Measurements from ENCODE around the gene GTF2H4.
"Not testable (repeated sequence)": the region's sequence is repeated elsewhere in the genome, so short reads cannot be mapped to it uniquely, and the experiment has no call there.

GTF2H4 gene

DNA sequence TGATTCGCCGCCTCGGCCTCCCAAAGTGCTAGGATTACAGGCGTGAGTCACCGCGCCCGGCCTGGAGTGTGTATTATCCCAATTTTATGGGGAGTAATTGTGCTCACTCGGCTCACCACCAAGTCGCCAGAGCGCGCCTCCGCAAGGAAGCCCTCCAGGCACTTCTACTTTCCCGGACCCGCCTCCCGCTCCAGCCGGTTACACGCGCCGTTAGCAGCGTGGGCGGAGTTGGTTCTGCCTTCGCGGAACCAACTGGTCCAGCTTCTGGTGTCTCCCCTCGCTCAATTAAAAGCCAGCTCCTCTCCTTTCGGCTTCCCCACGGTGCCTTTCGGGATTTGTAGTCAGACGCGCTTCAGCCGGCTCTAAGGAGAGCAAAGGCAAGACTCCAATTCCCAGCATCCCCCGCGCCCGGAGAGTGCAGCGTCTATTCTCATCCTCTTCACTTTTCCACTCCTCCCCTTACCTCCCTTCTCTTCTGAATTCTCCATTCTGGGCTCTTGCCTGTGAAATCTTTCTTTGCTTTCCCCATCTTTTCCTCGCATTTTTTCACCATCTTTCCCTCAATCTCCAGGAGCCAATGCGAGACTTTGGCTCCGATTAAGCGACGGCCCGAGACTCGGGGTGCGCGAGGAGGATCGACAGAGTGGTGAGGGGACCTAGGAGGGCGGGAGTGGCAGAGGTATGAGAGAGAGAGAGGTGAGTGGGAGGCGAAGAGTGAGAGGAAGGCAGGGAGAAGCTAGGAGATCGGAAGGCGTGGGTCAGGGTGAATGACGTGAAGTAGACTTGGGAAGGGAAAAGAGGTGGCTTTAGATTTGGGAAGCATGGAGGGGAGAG, at the start of gene GTF2H4:
Gene GTF2H4 (plus strand): TSS at position 450 of the 834 bp plus-strand sequence.
- peak; percentile 91 for DNase-seq (ENCODE audit: low spot score)

DNA sequence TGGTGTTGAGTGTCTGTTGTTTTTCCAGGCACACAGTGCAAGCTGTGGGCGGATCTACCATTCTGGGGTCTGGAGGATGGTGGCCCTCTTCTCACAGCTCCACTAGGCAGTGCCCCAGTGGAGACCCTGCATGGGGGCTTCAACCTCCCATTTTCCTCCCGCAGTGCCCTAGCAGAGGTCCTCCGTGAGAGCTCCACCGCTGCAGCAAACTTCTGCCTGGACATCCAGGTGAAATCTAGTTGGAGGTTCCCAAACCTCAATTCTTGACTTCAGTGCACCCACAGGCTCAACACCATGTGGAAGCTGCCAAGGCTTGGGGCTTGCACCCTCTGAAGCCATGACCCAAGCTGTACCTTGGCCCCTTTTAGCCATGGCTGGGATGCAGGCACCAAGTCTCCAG, 48.3 kb upstream of the GTF2H4 start:
- not testable (repeated sequence) for DNase-seq (ENCODE audit: low spot score)

DNA sequence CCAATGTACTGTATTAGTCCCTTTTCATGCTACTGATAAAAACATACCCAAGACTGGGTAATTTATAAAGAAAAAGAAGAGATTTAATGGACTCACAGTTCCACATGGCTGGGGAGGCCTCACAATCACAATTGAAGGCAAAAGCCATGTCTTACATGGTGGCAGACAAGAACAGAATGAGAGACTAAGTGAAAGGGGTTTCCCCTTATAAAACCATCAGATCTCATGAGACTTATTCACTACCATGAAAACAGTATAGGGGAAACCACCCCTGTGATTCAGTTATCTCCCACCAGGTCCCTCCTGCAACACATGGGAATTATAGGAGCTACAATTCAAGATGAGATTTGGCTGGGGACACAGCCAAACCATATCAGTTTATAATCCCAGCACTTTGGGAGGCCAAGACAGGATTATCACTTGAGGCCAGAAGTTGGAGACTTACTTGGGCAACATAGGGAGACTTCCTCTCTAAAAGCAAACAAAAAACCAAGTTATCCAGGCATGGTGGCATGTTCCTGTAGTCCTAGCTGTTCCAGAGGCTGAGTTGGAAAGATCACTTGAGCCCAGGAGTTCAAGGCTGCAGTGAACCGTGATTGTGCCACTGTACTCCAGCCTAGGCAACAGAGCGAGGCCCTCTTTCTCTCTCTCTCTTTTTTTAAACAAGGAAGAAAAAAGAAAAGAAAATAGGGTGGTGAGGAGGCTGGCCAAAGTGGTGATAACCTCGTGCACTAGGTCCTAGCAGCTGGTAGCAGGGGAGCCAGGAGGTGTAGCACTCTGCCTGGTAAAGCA, 46.6 kb upstream of the GTF2H4 start:
- no peak for DNase-seq (ENCODE audit: low spot score)

DNA sequence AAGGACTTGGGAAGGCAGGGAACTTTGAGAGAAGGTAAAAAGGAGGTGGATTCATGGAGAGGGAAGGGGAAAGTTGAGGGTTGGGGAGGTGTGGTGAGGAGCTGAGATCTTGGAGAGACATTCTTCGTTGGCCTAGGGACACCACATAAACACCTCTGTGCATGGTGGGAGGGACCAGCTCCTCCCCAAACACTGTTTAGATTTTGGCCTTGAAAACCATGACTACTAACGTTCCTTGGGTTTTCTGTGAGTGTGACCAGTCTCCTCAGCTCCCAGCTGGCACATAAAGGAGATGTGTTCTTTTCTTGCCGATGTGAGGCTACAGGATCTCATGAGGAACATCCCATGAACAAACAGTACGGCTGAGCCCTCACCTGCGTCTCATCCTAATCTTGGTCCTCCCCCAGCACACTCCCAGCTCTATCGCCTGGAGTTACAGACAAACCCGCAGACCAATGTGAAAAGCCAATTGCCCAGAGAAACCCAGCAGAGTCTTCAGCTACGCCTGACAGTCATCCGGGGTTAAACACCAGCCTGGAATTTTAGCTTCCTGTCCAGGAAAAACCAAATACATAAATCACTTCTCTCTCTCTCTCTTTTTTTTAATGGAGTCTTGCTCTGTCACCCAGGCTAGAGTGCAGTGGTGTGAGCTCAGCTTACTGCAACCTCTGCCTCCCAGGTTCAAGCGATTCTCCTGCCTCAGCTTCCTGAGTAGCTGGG, 45.7 kb upstream of the GTF2H4 start:
- no peak for DNase-seq (ENCODE audit: low spot score)

DNA sequence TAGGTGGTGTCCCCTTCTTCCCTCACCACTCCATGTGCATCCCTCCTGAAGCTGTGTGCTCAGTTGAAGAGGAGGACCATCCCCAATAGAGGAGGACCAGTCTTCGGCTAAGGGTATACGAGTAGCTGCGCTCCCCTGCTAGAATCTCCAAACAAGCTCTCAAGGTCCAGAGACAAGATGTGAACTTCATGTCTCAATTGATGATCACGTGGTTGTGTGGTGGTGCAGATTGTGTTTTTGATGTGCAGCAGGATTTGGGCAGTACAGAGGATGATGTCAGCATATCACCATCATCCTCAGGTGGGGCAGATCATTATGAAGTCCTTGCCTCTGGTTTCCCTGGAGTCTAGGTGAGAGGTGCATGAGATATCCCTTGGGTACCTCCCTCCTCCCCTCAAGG, 43.7 kb upstream of the GTF2H4 start:
- no peak for DNase-seq (ENCODE audit: low spot score)

DNA sequence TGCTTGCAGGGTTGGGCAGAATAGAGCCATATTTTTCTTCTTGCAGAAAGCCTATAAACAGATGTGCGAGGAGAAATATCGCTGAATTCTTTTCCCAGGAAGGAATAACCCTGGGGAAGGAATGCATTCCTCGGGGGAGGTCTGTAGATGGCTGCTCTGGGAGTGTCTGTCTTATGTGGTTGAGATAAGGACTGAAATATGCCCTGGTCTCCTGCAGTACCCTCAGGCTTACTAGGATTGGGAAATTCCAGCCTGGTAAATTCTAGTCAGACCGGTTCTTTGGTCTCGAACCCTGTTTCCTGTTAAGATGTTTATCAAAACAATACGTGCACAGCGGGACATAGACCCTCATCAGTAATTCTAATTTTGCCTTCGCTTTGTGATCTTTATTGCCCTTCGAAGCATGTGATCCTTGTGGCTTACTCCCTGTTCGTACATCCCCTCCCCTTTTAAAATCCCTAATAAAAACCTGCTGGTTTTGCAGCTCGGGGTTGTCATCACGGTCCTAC, 38.7 kb upstream of the GTF2H4 start:
- not testable (repeated sequence) for DNase-seq (ENCODE audit: low spot score)

DNA sequence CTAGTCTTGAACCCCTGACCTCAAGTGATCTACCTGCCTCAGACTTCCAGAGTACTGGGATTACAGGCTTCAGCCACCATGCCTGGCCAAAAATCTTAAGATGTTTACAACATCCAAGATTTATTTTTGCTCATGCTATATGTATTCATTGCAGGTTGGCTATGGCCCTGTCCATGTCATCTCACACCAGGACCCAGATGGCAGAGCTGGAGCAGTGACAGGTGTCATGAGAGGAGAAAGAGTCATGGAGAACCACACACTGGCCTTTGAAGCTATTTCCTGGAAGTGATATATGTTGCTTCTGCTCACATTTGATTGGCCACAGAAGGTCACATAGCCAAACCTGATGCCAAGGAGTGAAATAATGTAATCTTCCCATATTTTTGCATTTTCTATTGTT, 37.5 kb upstream of the GTF2H4 start:
- DNase-seq (ENCODE audit: low spot score), result no peak

DNA sequence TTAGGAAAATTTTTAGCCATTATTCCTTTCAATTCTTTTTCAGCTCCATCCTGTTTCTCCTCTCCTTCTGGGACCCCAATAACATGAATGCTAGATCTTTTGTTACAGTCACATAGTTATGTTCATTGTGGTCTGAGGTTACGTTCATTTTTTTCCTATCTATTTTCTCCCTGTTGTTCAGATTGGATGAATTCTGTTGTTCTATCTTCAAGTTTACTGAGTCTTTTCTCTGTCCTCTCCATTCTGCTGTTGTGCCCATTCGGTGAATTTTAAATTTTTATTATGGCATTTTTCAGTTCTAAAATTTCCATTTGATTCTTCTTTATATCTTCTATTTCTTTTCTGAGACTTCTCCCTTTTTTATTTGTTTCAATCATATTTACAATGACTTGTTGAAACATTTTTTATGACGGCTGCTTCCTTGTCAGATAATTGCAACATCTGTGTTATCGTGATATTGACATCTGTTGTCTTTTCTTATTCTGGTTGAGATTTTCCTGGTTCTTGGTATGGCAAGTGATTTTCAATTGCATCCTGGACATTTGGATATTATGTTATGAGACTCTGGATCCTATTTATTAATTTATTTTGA, 36.3 kb upstream of the GTF2H4 start:
- DNase-seq (ENCODE audit: low spot score), result no peak

DNA sequence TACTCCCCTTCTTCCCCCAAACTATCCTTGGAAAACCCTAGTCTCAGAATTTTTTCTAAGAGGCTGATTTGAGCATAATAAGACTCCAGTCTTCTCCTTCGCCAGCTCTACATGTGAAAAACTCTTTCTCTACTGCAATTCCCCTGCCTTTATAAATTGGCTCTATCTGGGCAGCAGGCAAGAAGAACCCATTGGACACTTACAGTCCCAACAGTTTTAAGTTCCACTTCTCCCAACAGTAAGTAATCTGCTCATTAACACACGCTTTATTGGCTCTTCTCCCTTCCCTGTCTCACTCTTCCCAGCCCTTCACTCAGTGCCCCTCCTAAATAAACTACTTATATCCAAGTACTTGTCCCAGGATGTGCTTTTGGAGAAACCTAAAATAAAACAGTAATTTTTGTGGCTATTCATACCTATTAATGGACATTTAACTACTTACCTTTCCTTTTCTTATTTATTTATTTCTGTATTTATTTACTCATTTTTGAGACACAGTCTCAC, 34.8 kb upstream of the GTF2H4 start:
- DNase-seq (ENCODE audit: low spot score), result no peak

DNA sequence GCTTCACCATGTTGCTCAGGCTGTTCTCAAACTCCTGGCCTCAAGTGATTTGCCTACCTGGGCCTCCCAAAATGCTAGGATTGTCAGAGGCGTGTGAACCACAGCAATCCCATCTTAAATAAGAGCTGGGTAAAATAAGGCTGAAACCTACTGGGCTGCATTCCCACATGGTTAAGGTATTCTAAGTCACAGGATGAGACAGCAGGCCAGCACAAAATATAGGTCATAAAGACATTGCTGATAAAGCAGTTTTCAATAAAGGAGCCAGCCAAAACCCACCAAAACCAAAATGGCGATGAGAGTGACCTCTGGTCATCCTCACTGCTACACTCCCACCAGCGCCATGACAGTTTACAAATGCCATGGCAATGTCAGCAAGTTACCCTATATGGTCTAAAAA, 34.2 kb upstream of the GTF2H4 start:
- DNase-seq (ENCODE audit: low spot score), result not testable (repeated sequence)

DNA sequence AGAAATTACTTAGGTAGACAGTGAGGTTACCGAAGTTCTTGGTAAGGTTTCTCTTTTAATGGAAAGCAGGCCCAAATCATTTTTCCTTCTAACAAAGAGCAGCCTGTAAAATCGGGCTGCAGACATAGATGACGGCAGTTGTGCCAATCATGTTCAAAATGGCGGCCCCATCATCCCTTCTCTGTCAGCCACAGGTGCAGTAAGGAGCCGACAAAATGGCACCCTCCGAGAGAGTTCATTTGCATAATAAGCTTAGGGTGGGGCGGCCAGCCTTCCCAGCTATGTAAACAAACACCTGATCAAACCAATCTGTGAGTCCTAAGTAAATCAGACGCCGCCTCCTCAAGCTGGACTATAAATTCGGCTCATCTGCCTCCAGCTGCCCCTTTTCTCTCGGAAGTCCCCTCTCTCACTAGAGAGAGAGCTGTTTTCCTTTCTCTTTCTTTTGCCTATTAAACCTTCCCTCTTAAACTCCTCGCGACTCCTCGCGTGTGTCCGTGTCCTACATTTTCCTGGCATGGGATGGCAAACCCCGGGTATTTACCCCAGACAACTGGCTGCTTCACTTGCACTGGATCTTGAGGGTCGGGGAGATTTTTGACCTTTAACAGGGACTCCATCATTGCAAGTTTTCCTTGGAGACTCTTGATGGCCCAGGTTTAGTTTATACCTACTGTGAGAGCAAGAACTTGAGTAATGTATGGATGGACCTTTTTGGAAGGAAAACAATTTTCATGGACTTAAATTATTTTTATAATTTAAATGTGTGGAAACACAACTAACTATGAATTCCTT, 32.6 kb upstream of the GTF2H4 start:
- DNase-seq (ENCODE audit: low spot score), result no peak

DNA sequence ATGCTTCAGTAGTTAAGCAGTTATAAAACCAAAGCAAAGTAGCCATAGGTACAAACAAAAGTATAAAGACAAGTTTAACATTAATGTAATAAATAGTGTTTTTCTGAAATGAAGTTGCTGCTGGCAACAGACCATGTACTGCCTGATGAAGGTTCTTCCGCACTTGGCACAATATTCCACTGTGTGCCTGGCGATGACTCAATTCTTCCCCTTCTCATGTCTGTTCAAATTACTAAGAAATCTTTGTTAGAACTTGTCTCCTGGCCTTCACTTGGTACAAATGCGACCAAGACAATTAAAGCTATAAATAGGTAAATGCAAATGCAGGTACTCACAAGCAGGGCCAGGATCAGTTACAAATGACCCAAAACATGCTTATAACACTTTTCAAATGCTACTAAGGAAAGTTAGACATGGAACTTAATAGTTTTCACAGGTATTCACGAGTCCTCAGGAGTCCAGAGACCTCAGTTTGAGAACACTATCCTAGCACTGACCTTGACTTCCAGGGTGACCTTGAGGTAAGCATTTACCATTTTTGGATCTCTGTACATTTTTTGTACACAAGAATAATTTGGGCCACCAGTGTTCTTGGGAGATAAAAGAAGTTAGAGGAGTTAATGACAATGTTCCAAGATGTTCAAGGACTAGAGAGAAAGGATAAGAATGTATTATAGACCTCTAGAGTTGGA, 31.8 kb upstream of the GTF2H4 start:
- DNase-seq (ENCODE audit: low spot score), result no peak

DNA sequence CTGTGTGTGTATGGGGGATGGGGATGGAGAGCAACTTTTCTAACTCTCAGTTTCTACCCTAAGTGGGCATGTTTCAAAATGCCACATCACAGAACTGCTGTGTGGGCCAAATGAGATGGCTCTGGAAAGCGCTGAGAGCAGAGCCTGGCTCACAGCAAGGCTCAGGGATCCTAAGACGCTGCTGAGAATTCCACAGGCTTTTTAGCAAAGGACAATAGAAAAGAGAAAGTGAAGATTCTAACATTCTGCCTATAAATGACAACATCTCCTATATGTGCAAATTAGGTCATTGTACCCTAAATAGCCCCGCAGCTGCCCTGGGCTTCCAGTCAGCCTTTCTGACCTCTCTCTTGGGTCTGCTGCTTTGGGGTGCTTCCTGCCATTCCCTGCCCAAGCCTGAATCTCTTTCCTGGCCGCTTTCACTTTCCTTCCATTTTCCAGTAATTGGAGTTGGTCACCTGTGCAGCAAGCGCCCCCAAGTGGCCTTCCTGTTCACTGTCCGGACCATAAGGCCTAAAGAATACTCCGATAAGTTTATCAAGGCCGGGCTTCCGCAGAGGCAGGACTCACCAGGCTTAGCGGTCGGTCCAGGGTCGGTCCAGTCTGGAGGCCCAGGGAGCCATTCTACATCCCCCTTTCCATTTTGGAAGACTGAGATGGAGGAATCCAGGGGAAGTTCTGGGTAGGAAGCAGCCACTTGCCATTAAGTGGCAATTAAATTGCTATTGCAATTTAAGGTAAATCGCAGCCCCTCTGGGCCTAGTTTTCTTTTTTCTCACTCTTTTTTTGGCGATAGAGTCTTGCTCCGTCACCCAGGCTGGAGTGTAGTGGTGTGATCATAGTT, 30.4 kb upstream of the GTF2H4 start:
- DNase-seq (ENCODE audit: low spot score), result peak; percentile 76

DNA sequence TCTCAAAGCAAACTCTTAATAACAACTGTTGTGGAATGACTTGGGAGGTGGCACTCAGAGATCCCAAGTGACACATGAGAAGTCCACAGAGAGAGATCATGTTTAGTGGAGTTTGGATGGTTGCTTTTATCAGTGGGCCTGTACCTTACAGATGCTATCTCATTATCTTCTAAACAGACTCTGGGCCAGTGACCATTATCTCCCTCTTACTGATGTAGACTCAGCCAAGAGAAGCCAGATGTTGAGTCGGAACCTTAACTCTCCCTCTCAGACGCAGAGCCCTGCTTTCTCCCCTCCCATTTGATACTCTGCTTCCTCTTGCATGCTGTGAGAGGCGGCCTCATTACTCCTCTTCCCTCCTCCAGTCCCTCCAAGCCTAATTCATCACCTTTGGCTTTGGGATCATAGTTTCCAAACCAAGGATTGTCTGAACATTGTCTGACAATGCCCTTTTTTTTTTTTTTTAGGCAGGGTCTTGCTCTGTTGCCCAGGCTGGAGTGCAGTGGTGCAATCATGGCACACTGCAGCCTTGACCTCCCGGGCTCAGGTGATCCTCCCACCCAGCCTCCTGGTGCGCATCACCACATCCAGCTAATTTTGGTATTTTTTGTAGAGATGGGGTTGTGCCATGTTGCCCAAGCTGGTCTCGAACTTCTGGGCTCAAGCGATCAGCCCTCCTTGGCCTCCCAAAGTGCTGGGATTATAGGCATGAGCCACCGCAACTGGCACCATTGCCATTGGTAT, 28.2 kb upstream of the GTF2H4 start:
- no peak for DNase-seq (ENCODE audit: low spot score)

DNA sequence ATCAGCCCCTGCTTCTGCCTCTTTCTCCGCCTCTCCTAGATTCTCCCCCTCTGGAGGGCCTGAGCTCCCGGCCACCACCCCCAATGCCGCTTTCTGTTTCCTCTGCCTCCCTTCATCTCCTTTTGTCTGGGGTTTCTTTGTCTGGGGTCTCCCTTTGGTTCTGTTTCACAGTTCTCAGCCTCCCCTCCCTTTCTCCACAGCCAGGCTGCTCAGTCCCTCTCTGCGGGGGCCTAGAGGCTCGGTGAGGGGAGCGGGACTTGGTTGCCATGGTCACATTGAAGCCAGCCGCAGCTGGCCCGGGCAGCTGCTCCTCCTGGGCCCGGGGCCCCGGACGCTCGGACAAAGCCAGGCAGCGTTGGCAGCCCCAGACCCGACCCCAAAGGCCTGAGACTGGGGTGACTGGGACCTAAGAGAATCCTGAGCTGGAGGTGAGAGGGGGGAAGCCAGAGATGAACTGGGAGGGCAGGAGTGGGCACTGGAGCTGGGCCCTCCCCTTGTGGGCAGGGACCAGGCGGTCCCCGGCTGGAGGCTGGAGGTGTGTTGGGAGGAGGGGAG, 27.2 kb upstream of the GTF2H4 start:
- DNase-seq (ENCODE audit: low spot score), result no peak

DNA sequence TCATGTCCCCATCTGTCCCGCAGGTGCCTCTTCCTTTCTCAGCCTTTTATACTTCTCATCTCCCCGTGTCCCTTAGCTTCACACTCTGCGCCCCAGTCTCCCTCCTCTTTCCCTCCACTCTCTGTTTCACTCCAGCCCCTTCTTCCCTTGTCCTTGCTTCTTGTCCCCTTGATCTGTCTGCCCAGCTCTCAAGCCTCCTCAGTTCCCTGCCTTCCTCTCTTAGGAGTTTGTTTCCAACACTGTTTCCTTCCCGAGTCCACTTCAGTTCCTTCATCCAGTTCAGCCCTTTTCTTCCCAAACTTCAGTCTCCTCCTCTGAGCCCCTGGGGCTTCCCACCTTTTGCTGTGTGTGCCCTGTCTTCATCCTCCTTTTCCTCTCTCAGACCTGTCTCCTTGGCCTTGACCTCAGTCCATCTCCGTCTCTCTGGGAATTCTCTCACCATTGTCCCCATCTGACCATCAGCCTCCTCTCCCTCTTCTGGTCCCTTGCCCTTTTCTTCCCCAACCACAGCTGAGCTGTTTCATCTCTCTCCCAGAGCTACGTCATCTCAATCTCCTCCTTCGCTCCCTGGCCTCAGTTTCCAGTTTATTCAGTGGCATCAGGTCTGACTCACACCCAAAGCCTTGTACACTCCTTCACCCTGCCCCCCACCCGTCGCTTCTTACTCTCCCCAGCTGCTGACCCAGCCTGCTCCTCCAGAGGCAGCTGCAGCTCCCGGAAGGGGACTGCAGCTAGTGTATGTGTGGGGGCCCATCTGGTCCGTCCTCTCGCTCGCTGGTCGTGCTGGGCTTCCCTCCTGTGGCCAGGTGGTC, 26.4 kb upstream of the GTF2H4 start:
- DNase-seq (ENCODE audit: low spot score), result no peak

DNA sequence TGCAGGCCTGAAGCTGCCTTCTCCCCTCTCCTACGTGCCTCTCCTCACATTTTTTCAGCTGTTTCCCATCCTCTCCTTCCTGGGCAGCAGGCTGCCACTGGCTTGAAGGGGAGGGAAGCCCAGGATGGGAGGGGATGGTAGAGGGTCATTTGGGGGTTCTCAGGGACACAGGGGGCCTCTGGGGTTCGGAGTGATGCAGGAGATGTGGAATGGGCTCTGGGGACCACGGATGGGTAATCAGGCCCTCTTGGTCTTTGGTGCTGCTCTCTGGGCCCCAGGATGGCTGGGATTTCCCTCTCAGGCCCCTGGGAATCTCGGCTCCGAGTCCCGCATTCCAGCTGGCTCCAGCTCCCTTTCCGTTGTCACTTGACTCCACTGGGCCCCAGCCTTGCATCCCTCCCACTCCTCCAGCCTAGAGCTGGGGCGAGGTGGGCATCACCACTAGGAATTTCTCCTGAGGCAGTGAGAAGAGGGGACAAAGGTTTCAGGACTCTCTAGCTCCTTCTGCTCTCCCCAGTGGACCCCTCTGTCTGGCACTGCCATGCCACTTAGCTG, 25.7 kb upstream of the GTF2H4 start:
- DNase-seq (ENCODE audit: low spot score), result no peak

Measured in D341Med (cell line).